NB4 (cell line): Measurements from ENCODE around the gene KLK10.

ENCODE experiments used
- CTCF ChIP-seq: IDR thresholded peaks from one replicate; pipeline ENCODE4 v1.5.1; 2012; ENCODE audit warnings: low read depth, low read length
- MAX ChIP-seq: IDR thresholded peaks from 2 replicates; pipeline ENCODE4 v1.6.1; 2011; ENCODE audit warnings: low read depth, low read length
- POLR2A ChIP-seq: IDR thresholded peaks from 2 replicates; pipeline ENCODE4 v1.6.1; 2011; ENCODE audit warnings: mild to moderate bottlenecking; ENCODE audit not compliant: insufficient read length; ENCODE audit errors: extremely low read depth

DNA sequence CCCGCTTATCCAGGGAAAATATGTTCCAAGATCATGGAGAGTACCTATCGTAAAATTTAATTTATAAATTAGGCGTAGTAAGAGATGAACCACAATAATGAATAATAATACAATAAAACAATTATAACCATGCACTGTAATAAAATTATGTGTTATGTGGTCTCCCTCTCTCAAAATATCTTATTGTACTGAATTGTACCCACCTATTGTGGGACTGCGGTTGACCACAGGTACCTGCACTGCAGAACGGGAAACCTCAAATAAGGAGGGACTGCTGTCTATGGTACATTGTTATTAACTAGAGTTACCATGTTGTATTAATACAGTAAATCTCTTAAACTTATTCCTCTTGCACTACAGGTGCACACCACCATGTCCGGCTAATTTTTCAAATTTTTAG lies 20.6 kb upstream of the KLK10 start:
- TF ChIP-seq POLR2A (no peak), CTCF (no peak), MAX (no peak)
